HUDEP-2 (cell line): ENCODE measurements around the gene CTAG1A.
"Not testable (repeated sequence)": the region's sequence is repeated elsewhere in the genome, so short reads cannot be mapped to it uniquely, and the experiment has no call there.

Experiments used
- DNase-seq, 76 experiments: peaks; one replicate each; lab custom pipeline; 2025; ENCODE audit not compliant: unreplicated experiment in 76 of 76; lab: John Stamatoyannopoulos, UW

CTAG1A gene

DNA sequence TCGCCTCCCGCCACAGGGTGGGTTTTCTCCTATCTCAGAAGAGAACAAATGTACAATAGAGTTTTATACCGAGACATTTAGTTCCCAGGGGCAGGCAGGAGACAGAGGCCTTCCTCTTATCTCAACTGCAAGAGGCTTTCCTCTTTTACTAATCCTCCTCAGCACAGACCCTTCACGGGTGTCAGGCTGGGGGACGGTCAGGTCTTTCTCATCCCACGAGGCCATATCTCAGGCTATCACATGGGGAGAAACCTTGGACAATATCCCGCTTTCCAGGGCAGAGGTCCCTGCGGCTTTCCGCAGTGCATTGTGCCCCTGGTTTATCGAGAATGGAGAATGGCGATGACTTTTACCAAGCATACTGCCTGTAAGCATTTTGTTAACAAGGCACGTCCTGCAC, 23.9 kb downstream of the CTAG1A start:
- DNase-seq: not testable (repeated sequence)

DNA sequence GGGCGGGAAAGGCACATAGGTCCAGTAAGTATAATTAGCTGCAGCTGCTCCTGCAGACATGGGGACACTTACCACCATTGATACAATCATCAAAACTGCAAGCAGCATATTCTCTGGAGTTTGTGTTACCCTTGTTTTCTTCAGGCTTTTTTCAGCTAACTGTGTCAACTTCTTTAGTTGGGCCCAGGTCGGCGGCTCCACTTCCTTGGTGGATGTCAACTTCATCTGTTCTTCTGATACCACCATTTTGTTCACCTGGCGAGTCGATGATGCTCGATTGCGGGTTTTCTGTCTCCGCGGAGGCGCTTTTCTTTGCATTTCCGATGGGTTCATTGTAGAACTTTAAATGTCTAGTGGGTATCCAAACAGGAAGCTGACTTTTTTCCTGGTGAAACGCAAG, 26.2 kb downstream of the CTAG1A start:
- DNase-seq: not testable (repeated sequence)

GRCh38 chrX:154613586-154613985, 28.7 kb downstream of the CTAG1A start:
- DNase-seq: not testable (repeated sequence)

DNA sequence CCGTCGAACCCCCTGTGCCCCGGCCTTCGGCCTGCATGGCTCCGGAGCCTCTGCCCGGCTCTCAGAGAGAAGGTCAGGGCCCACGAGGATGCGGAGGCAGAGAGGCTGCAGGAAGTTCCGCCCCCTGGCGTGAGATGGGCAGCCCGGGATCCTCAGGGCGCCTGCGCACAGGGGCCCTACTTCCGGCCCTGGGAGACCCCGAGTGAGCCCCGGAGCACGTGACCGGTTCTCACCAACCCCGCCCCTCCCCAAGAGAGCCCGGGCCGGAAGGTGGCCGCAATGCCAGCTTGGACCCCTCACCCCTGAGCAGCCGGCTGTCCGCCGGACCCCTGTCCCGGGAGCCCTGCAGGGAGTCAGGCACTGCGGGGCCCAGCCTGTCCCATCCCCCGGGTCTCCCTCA, 34.2 kb downstream of the CTAG1A start, which contains the start of gene CTAG1B:
CTAG1B (minus strand) TSS at position 101 of the 400 bp plus-strand sequence; CDS start at position 37, 64 bp downstream.
- DNase-seq: not testable (repeated sequence)

- not testable (repeated sequence) for DNase-seq
These were observed 36.0 kb downstream of the CTAG1A start for GRCh38 chrX:154620767-154621414.

GRCh38 chrX:154628960-154629359, 44.0 kb downstream of the CTAG1A start:
- DNase-seq: not testable (repeated sequence)

GRCh38 chrX:154630949-154631348, 46.0 kb downstream of the CTAG1A start:
- not testable (repeated sequence) for DNase-seq

DNA sequence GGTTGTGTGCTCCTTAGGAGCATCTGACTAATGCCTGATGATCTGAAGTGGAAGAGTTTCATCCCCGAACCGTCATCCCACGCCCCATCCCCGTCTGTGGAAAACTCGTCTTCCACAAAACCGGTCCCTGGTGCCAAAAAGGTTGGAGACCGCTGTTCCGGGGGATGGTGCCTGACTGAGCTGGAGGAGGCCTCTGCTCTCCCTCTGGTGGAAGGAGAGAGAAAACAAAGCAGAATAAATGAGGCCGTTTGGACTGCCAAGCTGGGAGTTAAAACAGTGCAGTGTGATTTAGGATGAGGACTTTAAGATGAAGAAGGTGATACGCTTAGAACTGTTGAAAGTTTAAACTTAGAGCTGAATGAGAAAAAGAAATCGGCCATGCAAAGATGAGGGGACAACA, 48.7 kb downstream of the CTAG1A start:
- not testable (repeated sequence) for DNase-seq
